ENCODE data around the gene LRP1B. TPM values are rescaled to one million over a fixed set of nuclear protein-coding genes. Genes with fewer than 3 reads are reported as not detected.

Gene LRP1B
- total and polyA plus RNA-seq, 7 experiments from 2014 or later, result 0.10 TPM; not detected in 6

- Histone ChIP-seq H3K36me3 (ENCODE audit: control insufficient read depth in 2 of 3, insufficient read depth in 3 of 3, low read length in 3 of 3) (no peaks in the 10 kb centered on the region), H3K9me3 (ENCODE audit: control insufficient read depth in 2 of 3, low read length in 3 of 3) (no peaks in the 10 kb centered on the region), H3K4me3 (ENCODE audit: low read length) (no peak overlapping the region), H3K27ac (ENCODE audit: low read depth, low read length) (no peak overlapping the region), H3K4me1 (ENCODE audit: control insufficient read depth in 2 of 2, insufficient read depth in 2 of 2, low read length in 2 of 2) (no peaks in the 10 kb centered on the region), H3K27me3 (ENCODE audit: control insufficient read depth in 2 of 2, insufficient read depth in 2 of 2, low read length in 2 of 2) (no peaks in the 10 kb centered on the region)
- no peak overlapping the region for H3K4me3 Mint-ChIP-seq
- peaks cover 0 to 23% (median 3%) of the 10 kb centered on the region in 11 donors for H3K9me3 Mint-ChIP-seq
- H3K4me1 Mint-ChIP-seq, result no peaks in the 10 kb centered on the region
- DNase-seq (no peak), ATAC-seq (no peak)
- POLR2A ChIA-PET, result no interaction called here
- no peak overlapping the region for H3K27ac Mint-ChIP-seq
- H3K36me3 Mint-ChIP-seq, result no peaks in the 10 kb centered on the region
- intact Hi-C loops (cut with micrococcal nuclease), result no loop called here
- no peaks in the 10 kb centered on the region for H3K27me3 Mint-ChIP-seq
- CTCF ChIA-PET, result no interaction called here
Observed at GRCh38 chr2:142119347-142119746, 11.5 kb downstream of the LRP1B start.

- H3K36me3 ChIP-seq (ENCODE audit: control insufficient read depth in 2 of 3, insufficient read depth in 3 of 3, low read length in 3 of 3), result no peaks in the 10 kb centered on the region
Observed at GRCh38 chr2:142112757-142113221, 18.0 kb downstream of the LRP1B start.

GRCh38 chr2:142104134-142104758, 26.6 kb downstream of the LRP1B start:
- H3K36me3 ChIP-seq (ENCODE audit: control insufficient read depth in 2 of 3, insufficient read depth in 3 of 3, low read length in 3 of 3), result no peaks in the 10 kb centered on the region
- Mint-ChIP-seq H3K36me3 (no peaks in the 10 kb centered on the region), H3K27me3 (no peaks in the 10 kb centered on the region), H3K4me3 (no peak overlapping the region), H3K4me1 (no peaks in the 10 kb centered on the region), H3K27ac (no peak overlapping the region), H3K9me3 (peaks cover 0 to 2% (median 0%) of the 10 kb centered on the region in 11 donors)
- H3K4me1 ChIP-seq (ENCODE audit: control insufficient read depth in 2 of 2, insufficient read depth in 2 of 2, low read length in 2 of 2), result no peaks in the 10 kb centered on the region
- DNase-seq (no peak), ATAC-seq (no peak)
- no peaks in the 10 kb centered on the region for H3K9me3 ChIP-seq (ENCODE audit: control insufficient read depth in 2 of 3, low read length in 3 of 3)
- no peak overlapping the region for H3K4me3 ChIP-seq (ENCODE audit: low read length)
- ChIA-PET CTCF (no interaction called here), POLR2A (no interaction called here)
- intact Hi-C loops (cut with micrococcal nuclease), result no loop called here
- no peaks in the 10 kb centered on the region for H3K27me3 ChIP-seq (ENCODE audit: control insufficient read depth in 2 of 2, insufficient read depth in 2 of 2, low read length in 2 of 2)
- no peak overlapping the region for H3K27ac ChIP-seq (ENCODE audit: low read depth, low read length)

More at GRCh38 chr2:142112757-142113221, 18.0 kb downstream of the LRP1B start:
- H3K9me3 Mint-ChIP-seq, result peaks cover 0 to 29% (median 4%) of the 10 kb centered on the region in 11 donors
- H3K27ac ChIP-seq (ENCODE audit: low read depth, low read length), result no peak overlapping the region
- H3K4me1 Mint-ChIP-seq, result no peaks in the 10 kb centered on the region
- H3K9me3 ChIP-seq (ENCODE audit: control insufficient read depth in 2 of 3, low read length in 3 of 3), result no peaks in the 10 kb centered on the region
- ATAC-seq (no peak), DNase-seq (no peak)
- CTCF ChIA-PET, result no interaction called here
- no peak overlapping the region for H3K27ac Mint-ChIP-seq
- intact Hi-C loops (cut with micrococcal nuclease), result no loop called here
- POLR2A ChIA-PET, result no interaction called here
- no peaks in the 10 kb centered on the region for H3K27me3 ChIP-seq (ENCODE audit: control insufficient read depth in 2 of 2, insufficient read depth in 2 of 2, low read length in 2 of 2)
- H3K4me3 Mint-ChIP-seq, result no peak overlapping the region
- no peak overlapping the region for H3K4me3 ChIP-seq (ENCODE audit: low read length)
- H3K36me3 Mint-ChIP-seq, result no peaks in the 10 kb centered on the region
- no peaks in the 10 kb centered on the region for H3K4me1 ChIP-seq (ENCODE audit: control insufficient read depth in 2 of 2, insufficient read depth in 2 of 2, low read length in 2 of 2)
- H3K27me3 Mint-ChIP-seq, result no peaks in the 10 kb centered on the region

GRCh38 chr2:142100970-142101369, 29.8 kb downstream of the LRP1B start:
- no peaks in the 10 kb centered on the region for H3K4me1 ChIP-seq (ENCODE audit: control insufficient read depth in 2 of 2, insufficient read depth in 2 of 2, low read length in 2 of 2)
- H3K27me3 ChIP-seq (ENCODE audit: control insufficient read depth in 2 of 2, insufficient read depth in 2 of 2, low read length in 2 of 2), result no peaks in the 10 kb centered on the region
- H3K27me3 Mint-ChIP-seq, result no peaks in the 10 kb centered on the region
- H3K27ac ChIP-seq (ENCODE audit: low read depth, low read length), result no peak overlapping the region
- DNase-seq (no peak), ATAC-seq (no peak)
- H3K36me3 Mint-ChIP-seq, result no peaks in the 10 kb centered on the region
- intact Hi-C loops (cut with micrococcal nuclease), result no loop called here
- no peaks in the 10 kb centered on the region for H3K4me1 Mint-ChIP-seq
- no peaks in the 10 kb centered on the region for H3K9me3 ChIP-seq (ENCODE audit: control insufficient read depth in 2 of 3, low read length in 3 of 3)
- POLR2A ChIA-PET, result no interaction called here
- H3K4me3 Mint-ChIP-seq, result no peak overlapping the region
- no peak overlapping the region for H3K4me3 ChIP-seq (ENCODE audit: low read length)
- CTCF ChIA-PET, result no interaction called here
- no peak overlapping the region for H3K27ac Mint-ChIP-seq
- peaks cover 0 to 3% (median 0%) of the 10 kb centered on the region in 11 donors for H3K9me3 Mint-ChIP-seq
- H3K36me3 ChIP-seq (ENCODE audit: control insufficient read depth in 2 of 3, insufficient read depth in 3 of 3, low read length in 3 of 3), result no peaks in the 10 kb centered on the region

GRCh38 chr2:142100139-142100873, 30.5 kb downstream of the LRP1B start:
- ChIA-PET CTCF (no interaction called here), POLR2A (no interaction called here)
- Histone ChIP-seq H3K36me3 (ENCODE audit: control insufficient read depth in 2 of 3, insufficient read depth in 3 of 3, low read length in 3 of 3) (no peaks in the 10 kb centered on the region), H3K27me3 (ENCODE audit: control insufficient read depth in 2 of 2, insufficient read depth in 2 of 2, low read length in 2 of 2) (no peaks in the 10 kb centered on the region), H3K4me1 (ENCODE audit: control insufficient read depth in 2 of 2, insufficient read depth in 2 of 2, low read length in 2 of 2) (no peaks in the 10 kb centered on the region), H3K27ac (ENCODE audit: low read depth, low read length) (no peak overlapping the region), H3K4me3 (ENCODE audit: low read length) (no peak overlapping the region), H3K9me3 (ENCODE audit: control insufficient read depth in 2 of 3, low read length in 3 of 3) (no peaks in the 10 kb centered on the region)
- H3K4me3 Mint-ChIP-seq, result no peak overlapping the region
- H3K4me1 Mint-ChIP-seq, result no peaks in the 10 kb centered on the region
- H3K27me3 Mint-ChIP-seq, result no peaks in the 10 kb centered on the region
- H3K36me3 Mint-ChIP-seq, result no peaks in the 10 kb centered on the region
- DNase-seq, result no peak
- H3K27ac Mint-ChIP-seq, result no peak overlapping the region
- ATAC-seq, result no peak
- intact Hi-C loops (cut with micrococcal nuclease), result no loop called here
- H3K9me3 Mint-ChIP-seq, result peaks cover 0 to 3% (median 0%) of the 10 kb centered on the region in 11 donors

- intact Hi-C loops (cut with micrococcal nuclease), result no loop called here
- POLR2A ChIA-PET, result no interaction called here
- H3K36me3 ChIP-seq (ENCODE audit: control insufficient read depth in 2 of 3, insufficient read depth in 3 of 3, low read length in 3 of 3), result no peaks in the 10 kb centered on the region
- no peaks in the 10 kb centered on the region for H3K27me3 Mint-ChIP-seq
- H3K27me3 ChIP-seq (ENCODE audit: control insufficient read depth in 2 of 2, insufficient read depth in 2 of 2, low read length in 2 of 2), result no peaks in the 10 kb centered on the region
- no peak overlapping the region for H3K27ac Mint-ChIP-seq
- H3K4me1 Mint-ChIP-seq, result no peaks in the 10 kb centered on the region
- H3K4me3 Mint-ChIP-seq, result no peak overlapping the region
- H3K36me3 Mint-ChIP-seq, result no peaks in the 10 kb centered on the region
- no peak overlapping the region for H3K27ac ChIP-seq (ENCODE audit: low read depth, low read length)
- DNase-seq (no peak), ATAC-seq (no peak)
- no peaks in the 10 kb centered on the region for H3K9me3 ChIP-seq (ENCODE audit: control insufficient read depth in 2 of 3, low read length in 3 of 3)
- peaks cover 0 to 3% (median 0%) of the 10 kb centered on the region in 11 donors for H3K9me3 Mint-ChIP-seq
- no peak overlapping the region for H3K4me3 ChIP-seq (ENCODE audit: low read length)
- no peaks in the 10 kb centered on the region for H3K4me1 ChIP-seq (ENCODE audit: control insufficient read depth in 2 of 2, insufficient read depth in 2 of 2, low read length in 2 of 2)
- CTCF ChIA-PET, result no interaction called here
Observed at GRCh38 chr2:142097711-142098110, 33.1 kb downstream of the LRP1B start.

GRCh38 chr2:142095647-142096046, 35.2 kb downstream of the LRP1B start:
- Histone ChIP-seq H3K9me3 (ENCODE audit: control insufficient read depth in 2 of 3, low read length in 3 of 3) (no peaks in the 10 kb centered on the region), H3K27ac (ENCODE audit: low read depth, low read length) (no peak overlapping the region), H3K36me3 (ENCODE audit: control insufficient read depth in 2 of 3, insufficient read depth in 3 of 3, low read length in 3 of 3) (no peaks in the 10 kb centered on the region), H3K4me3 (ENCODE audit: low read length) (no peak overlapping the region), H3K27me3 (ENCODE audit: control insufficient read depth in 2 of 2, insufficient read depth in 2 of 2, low read length in 2 of 2) (no peaks in the 10 kb centered on the region), H3K4me1 (ENCODE audit: control insufficient read depth in 2 of 2, insufficient read depth in 2 of 2, low read length in 2 of 2) (no peaks in the 10 kb centered on the region)
- Mint-ChIP-seq H3K27me3 (no peaks in the 10 kb centered on the region), H3K4me1 (no peaks in the 10 kb centered on the region), H3K27ac (no peak overlapping the region), H3K4me3 (no peak overlapping the region), H3K9me3 (peaks cover 0 to 4% (median 0%) of the 10 kb centered on the region in 11 donors), H3K36me3 (no peaks in the 10 kb centered on the region)
- DNase-seq, result no peak
- ATAC-seq, result no peak
- CTCF ChIA-PET, result no interaction called here
- POLR2A ChIA-PET, result no interaction called here
- intact Hi-C loops (cut with micrococcal nuclease), result no loop called here

Measured in naive thymus-derived CD4-positive, alpha-beta T cell (primary cell).